ENCODE data around the gene AKR1B15. TPM values are rescaled to one million over a fixed set of nuclear protein-coding genes. Genes with fewer than 3 reads are reported as not detected.

The AKR1B15 gene
- total RNA-seq (not detected), polyA plus RNA-seq (not detected)
- long read RNA-seq, donor 1, result 0 reads
- long read RNA-seq, donor 2, result 0 reads
- long read RNA-seq, donor 3, result 0 reads

DNA sequence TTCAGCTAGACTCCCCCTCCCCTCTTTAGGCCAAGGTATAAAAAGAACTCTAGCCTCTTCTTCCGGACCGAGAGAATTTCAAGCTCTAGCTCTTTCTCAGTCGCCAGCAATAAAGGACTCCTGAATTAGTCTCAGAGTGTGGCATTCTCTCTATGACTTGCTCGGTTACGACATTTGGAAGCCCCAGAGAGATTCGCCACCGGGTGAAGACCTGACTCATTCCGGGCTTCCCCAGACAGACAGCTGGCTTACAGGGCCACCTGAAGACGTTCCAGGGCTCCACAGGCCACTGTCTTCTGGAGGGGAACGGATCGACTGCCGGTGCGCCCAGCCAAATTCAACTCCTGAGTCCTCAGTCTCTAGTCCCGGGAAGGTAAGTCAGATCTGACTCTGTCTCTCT, at the start of gene AKR1B15:
Gene AKR1B15, plus strand, starts transcription at position 234 of the 400 bp plus-strand sequence. CDS start 15,510 bp downstream, outside the sequence.
- no peak for DNase-seq
- intact Hi-C loops (cut with DNase I), result loop anchor here in 5 of 10 donors (5.0 to 10.0 kb wide), 4 partner anchors 53 to 117 kb away; no protein-coding TSS in a partner anchor
- peaks cover 0 to 2% (median 0%) of the 10 kb centered on the region in 9 donors for H3K27me3 ChIP-seq
- no peaks in the 10 kb centered on the region for H3K36me3 ChIP-seq
- TF ChIP-seq CTCF (IDR thresholded peaks at IDR 0.05), result no peak
- no peak for TF ChIP-seq POLR2A (IDR thresholded peaks at IDR 0.05)
- H3K9me3 ChIP-seq, result no peaks in the 10 kb centered on the region
- peaks cover 0 to 13% (median 0%) of the 10 kb centered on the region in 12 donors for H3K4me1 ChIP-seq
- WGBS, 4 donors, result 77 to 81% (median 78%) methylated on average over 14 of the region's 14 CpGs
- ATAC-seq, result no peak
- peak within 1 kb of the TSS in 3 of 12 donors; percentile 40 to 50 (median 44) for H3K4me3 ChIP-seq
- H3K27ac ChIP-seq, result no peak within 1 kb of the TSS

GRCh38 chr7:134500406-134500805, 48.5 kb upstream of the AKR1B15 start:
- Histone ChIP-seq H3K4me3 (no peak overlapping the region), H3K36me3 (no peaks in the 10 kb centered on the region), H3K9me3 (no peaks in the 10 kb centered on the region), H3K27me3 (no peaks in the 10 kb centered on the region), H3K27ac (no peak overlapping the region), H3K4me1 (no peaks in the 10 kb centered on the region)
- ATAC-seq (no peak), DNase-seq (no peak)
- TF ChIP-seq CTCF (IDR thresholded peaks at IDR 0.05) (no peak), POLR2A (IDR thresholded peaks at IDR 0.05) (no peak)
- WGBS, 4 donors, result 79 to 89% (median 88%) methylated on average over 2 of the region's 2 CpGs
- intact Hi-C loops (cut with DNase I), result no loop called here

GRCh38 chr7:134500982-134501381, 47.9 kb upstream of the AKR1B15 start:
- DNase-seq (no peak), ATAC-seq (no peak)
- Histone ChIP-seq H3K36me3 (no peaks in the 10 kb centered on the region), H3K4me1 (no peaks in the 10 kb centered on the region), H3K9me3 (no peaks in the 10 kb centered on the region), H3K4me3 (no peak overlapping the region), H3K27me3 (no peaks in the 10 kb centered on the region), H3K27ac (no peak overlapping the region)
- TF ChIP-seq POLR2A (IDR thresholded peaks at IDR 0.05) (no peak), CTCF (IDR thresholded peaks at IDR 0.05) (no peak)
- intact Hi-C loops (cut with DNase I), result no loop called here
- WGBS, 4 donors, result 70 to 75% (median 71%) methylated on average over 5 of the region's 5 CpGs

DNA sequence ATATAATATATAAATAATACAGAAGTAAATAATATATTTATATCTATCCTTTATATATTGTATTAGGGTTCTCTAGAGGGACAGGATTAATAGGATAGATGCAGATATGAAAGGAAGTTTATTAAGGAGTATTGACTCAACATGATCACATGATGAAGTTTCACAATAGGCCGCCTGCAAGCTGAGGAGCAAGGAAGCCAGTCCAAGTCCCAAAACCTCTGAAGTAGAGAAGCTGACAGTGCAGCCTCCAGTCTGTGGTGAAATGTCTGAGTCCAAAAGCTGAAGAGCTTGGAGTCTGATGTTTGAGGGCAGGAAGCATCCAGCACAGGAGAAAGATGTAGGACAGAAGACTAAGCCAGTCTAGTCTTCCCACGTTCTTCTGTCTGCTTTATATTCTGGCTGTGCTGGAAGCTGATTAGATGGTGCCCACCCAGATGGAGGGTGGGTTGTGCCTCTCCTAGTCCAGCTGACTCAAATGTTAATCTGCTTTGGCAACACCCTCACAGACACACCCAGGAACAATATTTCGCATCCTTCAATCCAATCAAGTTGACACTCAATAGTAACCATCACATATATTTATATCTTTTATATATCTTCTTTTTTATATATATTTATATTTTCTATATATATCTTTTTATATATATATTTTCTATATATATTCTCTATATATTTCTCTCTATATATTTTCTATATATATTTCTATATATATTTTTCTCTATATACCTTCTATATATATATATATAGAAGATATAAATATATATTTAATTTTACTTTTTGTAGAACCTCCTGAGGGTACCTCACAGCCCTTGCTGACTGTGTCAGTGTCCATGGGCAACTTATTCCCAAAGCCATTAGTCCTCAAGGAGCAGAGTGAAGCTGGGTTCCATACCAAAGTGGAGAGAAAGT, 46.2 kb upstream of the AKR1B15 start:
- 66 to 76% (median 73%) methylated on average over 3 of the region's 3 CpGs for WGBS, 4 donors
- H3K9me3 ChIP-seq, result no peaks in the 10 kb centered on the region
- H3K27me3 ChIP-seq, result no peaks in the 10 kb centered on the region
- ATAC-seq, result peak in 2 of 4 donors; percentile 74 to 85
- intact Hi-C loops (cut with DNase I), result no loop called here
- H3K4me3 ChIP-seq, result no peak overlapping the region
- no peaks in the 10 kb centered on the region for H3K4me1 ChIP-seq
- DNase-seq, result peak in 2 of 5 donors; percentile 46 to 49
- TF ChIP-seq POLR2A (IDR thresholded peaks at IDR 0.05), result no peak
- TF ChIP-seq CTCF (IDR thresholded peaks at IDR 0.05), result no peak
- no peaks in the 10 kb centered on the region for H3K36me3 ChIP-seq
- no peak overlapping the region for H3K27ac ChIP-seq

Data from heart left ventricle (tissue), 16 donors.